ENCODE results near the gene NUDT16L1. TPM values are rescaled to one million over a fixed set of nuclear protein-coding genes. Genes with fewer than 3 reads are reported as not detected.

The NUDT16L1 gene
- total and polyA plus RNA-seq, 2 of the 8 experiments (the other 6 are each of a cell fraction or from before 2014, with no cell fraction given), result 34.8 to 77.3 TPM

DNA sequence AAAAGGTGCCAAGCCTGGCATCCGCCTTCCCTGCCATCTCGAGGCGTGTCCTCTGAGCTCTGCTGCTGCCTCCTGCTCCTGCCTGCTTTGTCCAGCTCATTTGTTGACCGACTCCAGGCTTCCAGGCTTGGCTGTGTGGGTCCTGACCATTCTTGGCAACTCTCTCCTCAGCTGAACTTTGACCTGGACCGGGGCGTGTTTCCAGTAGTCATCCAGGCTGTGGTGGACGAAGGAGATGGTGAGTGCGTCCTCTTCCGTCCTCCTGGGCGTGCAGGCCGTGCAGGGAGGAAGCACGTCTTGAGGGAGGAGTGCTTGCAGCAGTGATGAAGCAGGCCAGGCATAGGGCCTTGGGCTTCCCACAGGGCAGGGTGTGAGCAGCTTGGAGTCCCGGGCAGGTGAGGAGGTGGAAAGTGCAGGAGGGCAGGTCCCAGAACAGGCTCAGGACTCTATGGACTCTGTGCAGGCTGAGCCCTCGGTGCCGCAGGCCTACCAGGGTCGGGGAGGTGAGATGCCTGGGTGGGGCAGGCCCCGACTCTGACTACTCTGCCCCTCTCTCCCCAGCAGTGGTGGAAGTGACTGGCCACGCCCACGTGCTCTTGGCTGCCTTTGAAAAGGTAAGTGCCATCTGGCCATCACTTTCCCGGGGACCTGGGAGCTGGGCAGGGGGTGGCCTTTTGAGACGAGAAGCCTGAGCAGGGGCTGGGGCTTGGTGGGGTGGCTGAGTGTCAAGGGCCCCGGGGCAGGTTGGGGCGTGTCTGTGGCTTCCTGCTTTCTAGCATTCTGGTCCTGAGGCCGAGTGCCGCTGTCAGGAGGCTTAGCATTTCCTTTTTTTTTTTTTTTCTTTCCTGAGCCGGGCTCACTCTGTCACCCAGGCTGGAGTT is 28.6 kb upstream of the NUDT16L1 start:
- H4K5ac ChIP-seq (ENCODE audit: insufficient read length, low read depth, low read length), result no peak overlapping the region
- H2BK20ac ChIP-seq (ENCODE audit: low read length), result no peak overlapping the region
- no peak overlapping the region for H2AFZ ChIP-seq (ENCODE audit: low read length)
- peak overlapping the region; percentile 61 for H4K91ac ChIP-seq (replicated peaks; ENCODE audit: insufficient read length, low read length)
- H3K9me3 ChIP-seq (ENCODE audit: insufficient read depth in 2 of 2, low read depth in 1 of 2, low read length in 1 of 2), result no peaks in the 10 kb centered on the region
- H3K4me2 ChIP-seq (ENCODE audit: insufficient read depth in 1 of 2, low read depth in 2 of 2, low read length in 2 of 2), result no peak overlapping the region
- H3K23ac ChIP-seq (ENCODE audit: insufficient read length), result no peak overlapping the region
- H3K4ac ChIP-seq (replicated peaks; ENCODE audit: insufficient read length, low read depth, low read length), result no peak overlapping the region
- H2AK5ac ChIP-seq (ENCODE audit: low read depth, low read length), result no peak overlapping the region
- peaks cover 15% of the 10 kb centered on the region; the same call in 1 of the 2 replicates for H3K79me1 ChIP-seq (ENCODE audit: low read depth, low read length)
- no peak for FAIRE-seq
- H4K8ac ChIP-seq (ENCODE audit: extremely low read depth, insufficient read depth, low read length), result 0 out of 2 replicates have a peak overlapping the region, but pooled peaks have one; percentile 5
- no peak for DNase-seq (ENCODE audit: low read depth in 1 of 2, low spot score in 2 of 2)
- no peaks in the 10 kb centered on the region for H3K27me3 ChIP-seq (replicated peaks in 1 of 4; ENCODE audit: control insufficient read depth in 3 of 4, extremely low read depth in 1 of 4, insufficient read depth in 3 of 4, low read length in 3 of 4)
- 94% methylated on average over 19 of the region's 26 CpGs; no CpG with 5 or more reads in 1 of the 2 experiments for WGBS, 2 experiments (ENCODE audit: extremely low coverage in 1 of 2, insufficient coverage in 1 of 2, insufficient read length in 1 of 2, insufficient replicate concordance in 2 of 2, low coverage in 1 of 2, low lambda C conversion rate in 2 of 2, missing lambda C conversion rate in 1 of 2)
- peaks cover 0 to 3% of the 10 kb centered on the region in 2 experiments; a peak in 1 of 4 replicates for H3K79me2 ChIP-seq (ENCODE audit: control insufficient read depth in 1 of 2, insufficient read depth in 2 of 2, low read length in 2 of 2)
- H2BK5ac ChIP-seq (ENCODE audit: low read depth, low read length), result peak overlapping the region; percentile 88
- no peak overlapping the region for H3K56ac ChIP-seq (replicated peaks; ENCODE audit: insufficient read length, low read depth, low read length)
- no peak overlapping the region for H2BK120ac ChIP-seq (replicated peaks; ENCODE audit: low read depth, low read length)
- no peak overlapping the region for H3K18ac ChIP-seq (ENCODE audit: extremely low read depth, low read length)
- H4K20me1 ChIP-seq (replicated peaks in 1 of 2; ENCODE audit: control insufficient read depth in 1 of 2, insufficient read depth in 2 of 2, low read length in 2 of 2), result peaks cover 0 to 23% of the 10 kb centered on the region in 2 experiments
- peak overlapping the region; percentile 44; the same call in 1 of the 2 replicates for H2BK12ac ChIP-seq (ENCODE audit: low read depth, low read length)
- H3K9ac ChIP-seq (replicated peaks in 1 of 4; ENCODE audit: extremely low read depth in 1 of 4, low read depth in 3 of 4, low read length in 3 of 4), result no peak overlapping the region
- H3K23me2 ChIP-seq (ENCODE audit: low read depth, low read length), result peaks cover 6% of the 10 kb centered on the region
- ChIA-PET POLR2A (ENCODE audit: partially characterized antibody) (interaction anchor here (0.7 to 0.9 kb wide), 2 partner anchors 16 to 32 kb away, joined by 3 read pairs; no protein-coding TSS in a partner anchor), CTCF (ENCODE audit: partially characterized antibody) (interaction anchor here (0.7 to 1.3 kb wide), 3 partner anchors 10 to 144 kb away, joined by 3 to 4 read pairs (median 3); no protein-coding TSS in a partner anchor)
- H3K27ac ChIP-seq (ENCODE audit: low read depth, low read length), result no peak overlapping the region
- peaks cover 0 to 2% (median 0%) of the 10 kb centered on the region in 4 experiments; a peak in 3 of 7 replicates for H3K4me1 ChIP-seq (replicated peaks in 1 of 4; ENCODE audit: control insufficient read depth in 3 of 4, insufficient read depth in 4 of 4, low read length in 3 of 4)
- peaks cover 2 to 26% (median 18%) of the 10 kb centered on the region in 4 experiments; a peak in 7 of 8 replicates for H3K36me3 ChIP-seq (ENCODE audit: control insufficient read depth in 2 of 4, insufficient read depth in 4 of 4, low read length in 3 of 4)
- H3K14ac ChIP-seq (ENCODE audit: insufficient read length), result no peak overlapping the region
- H3K4me3 ChIP-seq (ENCODE audit: extremely low read depth in 1 of 4, insufficient read depth in 2 of 4, low read depth in 3 of 4, low read length in 4 of 4), result no peak overlapping the region
- no peak overlapping the region for H2BK15ac ChIP-seq (ENCODE audit: low read length)
- no peak for TF ChIP-seq ZNF274 (IDR thresholded peaks at IDR 0.05; ENCODE audit: borderline replicate concordance, extremely low read depth, low read length)
- no peak for TF ChIP-seq SIN3A (conservative IDR thresholded peaks at IDR 0.05 in 1 of 2, IDR thresholded peaks at IDR 0.05 in 1 of 2; ENCODE audit: low read depth in 1 of 2, low read length in 2 of 2)
- no peak for TF ChIP-seq CHD1 (IDR thresholded peaks at IDR 0.05; ENCODE audit: low read depth, low read length)
- TF ChIP-seq SP1 (IDR thresholded peaks at IDR 0.05; ENCODE audit: low read depth, low read length), result no peak
- TF ChIP-seq SP4 (IDR thresholded peaks at IDR 0.05; ENCODE audit: low read length), result no peak
- no peak for TF ChIP-seq CREB1 (IDR thresholded peaks at IDR 0.05)
- no peak for TF ChIP-seq TCF12 (IDR thresholded peaks at IDR 0.05; ENCODE audit: low read depth, low read length)
- TF ChIP-seq SUZ12 (IDR thresholded peaks at IDR 0.05; ENCODE audit: low read length), result no peak
- TF ChIP-seq, protein P1, sequence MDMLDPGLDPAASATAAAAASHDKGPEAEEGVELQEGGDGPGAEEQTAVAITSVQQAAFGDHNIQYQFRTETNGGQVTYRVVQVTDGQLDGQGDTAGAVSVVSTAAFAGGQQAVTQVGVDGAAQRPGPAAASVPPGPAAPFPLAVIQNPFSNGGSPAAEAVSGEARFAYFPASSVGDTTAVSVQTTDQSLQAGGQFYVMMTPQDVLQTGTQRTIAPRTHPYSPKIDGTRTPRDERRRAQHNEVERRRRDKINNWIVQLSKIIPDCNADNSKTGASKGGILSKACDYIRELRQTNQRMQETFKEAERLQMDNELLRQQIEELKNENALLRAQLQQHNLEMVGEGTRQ (IDR thresholded peaks at IDR 0.05; ENCODE audit: low read length), result no peak
- TF ChIP-seq SIX5 (IDR thresholded peaks at IDR 0.05; ENCODE audit: low read depth, low read length), result no peak
- TF ChIP-seq BCL11A (IDR thresholded peaks at IDR 0.05; ENCODE audit: low read depth in 2 of 2, low read length in 2 of 2), result no peak

All from H1 (cell line).